Epithelial cell of proximal tubule (primary cell): ENCODE measurements around the gene SLC36A3. TPM values are rescaled to one million over a fixed set of nuclear protein-coding genes. Genes with fewer than 3 reads are reported as not detected.

Experiments used
- DNase-seq: peaks from one replicate; pipeline ENCODE4 v3.0.0-alpha.2; 2011; ENCODE audit warnings: low read depth
- H3K4me3 ChIP-seq: 2 replicates; pipeline ENCODE4 v1.5.1; 2011; ENCODE audit warnings: low read depth, mild to moderate bottlenecking, low read length
- total RNA-seq: library from RNA; depleted of rRNA; stranded (reverse); fragments of >200 nt; gene quantifications from 2 replicates; pipeline ENCODE4 v1.2.3, GENCODE V29; 2015
- TF ChIP-seq, protein P1 (sequence below): conservative IDR thresholded peaks from 2 replicates; pipeline ENCODE4 v1.5.1; 2012; ENCODE audit warnings: low read depth, mild to moderate bottlenecking, low read length

The SLC36A3 gene
- total RNA-seq, 1 donor from 2014 or later, result not detected

DNA sequence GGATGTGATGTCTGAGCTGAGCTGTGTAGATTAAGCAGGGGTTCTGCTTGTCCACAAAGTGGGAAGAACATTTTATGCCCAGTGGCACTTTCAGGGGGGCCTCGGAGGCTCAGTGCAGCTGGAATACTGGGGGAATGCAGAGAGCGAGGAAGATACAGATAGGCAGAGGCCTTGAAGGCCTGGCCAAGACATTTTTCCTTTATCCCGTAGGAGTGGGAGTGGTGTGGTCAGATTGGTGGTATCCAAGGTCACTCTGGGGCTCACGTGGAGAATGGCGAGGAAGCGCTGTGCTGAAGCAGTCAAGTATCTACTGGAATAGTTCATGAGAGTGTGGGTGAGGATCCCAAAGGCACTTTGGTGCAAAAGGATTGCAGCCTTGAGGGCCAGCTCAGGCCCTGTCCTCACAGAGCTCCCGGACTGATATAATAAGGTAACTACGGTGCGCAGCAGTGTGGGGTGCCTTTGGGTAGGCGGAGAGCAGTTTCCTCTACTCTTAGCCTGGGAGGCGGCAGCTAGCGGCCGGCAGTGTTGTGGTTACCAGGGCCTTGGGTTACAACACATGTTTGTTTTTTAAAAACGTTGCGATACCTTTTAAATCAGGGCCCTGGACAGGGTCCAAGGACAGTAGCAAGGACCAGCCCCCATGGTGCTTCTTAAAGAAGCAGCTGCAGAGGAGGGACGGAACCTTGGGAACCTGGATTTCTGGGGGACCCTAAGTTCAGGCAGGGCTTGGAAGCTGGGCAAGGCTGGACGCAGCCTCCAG lies 68.9 kb downstream of the SLC36A3 start:
- no peak for DNase-seq

DNA sequence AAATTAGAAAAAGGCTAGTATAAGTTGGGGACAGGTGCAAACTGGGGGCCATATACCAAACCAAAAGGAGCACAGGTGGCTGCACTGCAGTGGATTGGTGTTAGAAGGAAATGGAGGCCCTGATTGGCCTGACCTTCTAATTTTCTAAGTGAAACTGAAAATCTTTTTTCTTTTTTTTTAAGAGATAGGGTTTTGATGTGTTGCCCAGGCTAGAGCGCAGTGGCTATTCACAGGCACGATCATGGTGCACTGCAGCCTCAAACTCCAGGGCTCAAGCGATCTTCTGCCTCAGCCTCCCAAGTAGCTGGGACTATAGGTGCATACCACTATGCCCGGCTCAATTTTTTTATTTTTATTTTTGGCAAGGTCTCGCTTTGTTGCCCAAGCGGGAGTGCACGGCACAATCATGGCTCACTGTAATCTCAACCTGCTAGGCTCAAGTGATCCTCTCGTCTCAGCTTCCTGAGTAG lies 69.9 kb downstream of the SLC36A3 start:
- H3K4me3 ChIP-seq, result no peak overlapping the region
- TF ChIP-seq, protein P1, sequence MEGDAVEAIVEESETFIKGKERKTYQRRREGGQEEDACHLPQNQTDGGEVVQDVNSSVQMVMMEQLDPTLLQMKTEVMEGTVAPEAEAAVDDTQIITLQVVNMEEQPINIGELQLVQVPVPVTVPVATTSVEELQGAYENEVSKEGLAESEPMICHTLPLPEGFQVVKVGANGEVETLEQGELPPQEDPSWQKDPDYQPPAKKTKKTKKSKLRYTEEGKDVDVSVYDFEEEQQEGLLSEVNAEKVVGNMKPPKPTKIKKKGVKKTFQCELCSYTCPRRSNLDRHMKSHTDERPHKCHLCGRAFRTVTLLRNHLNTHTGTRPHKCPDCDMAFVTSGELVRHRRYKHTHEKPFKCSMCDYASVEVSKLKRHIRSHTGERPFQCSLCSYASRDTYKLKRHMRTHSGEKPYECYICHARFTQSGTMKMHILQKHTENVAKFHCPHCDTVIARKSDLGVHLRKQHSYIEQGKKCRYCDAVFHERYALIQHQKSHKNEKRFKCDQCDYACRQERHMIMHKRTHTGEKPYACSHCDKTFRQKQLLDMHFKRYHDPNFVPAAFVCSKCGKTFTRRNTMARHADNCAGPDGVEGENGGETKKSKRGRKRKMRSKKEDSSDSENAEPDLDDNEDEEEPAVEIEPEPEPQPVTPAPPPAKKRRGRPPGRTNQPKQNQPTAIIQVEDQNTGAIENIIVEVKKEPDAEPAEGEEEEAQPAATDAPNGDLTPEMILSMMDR, result no peak
- DNase-seq, result no peak

More for the DNA sequence above, 68.9 kb downstream of the SLC36A3 start:
- TF ChIP-seq, protein P1, result no peak
- H3K4me3 ChIP-seq, result no peak overlapping the region

DNA sequence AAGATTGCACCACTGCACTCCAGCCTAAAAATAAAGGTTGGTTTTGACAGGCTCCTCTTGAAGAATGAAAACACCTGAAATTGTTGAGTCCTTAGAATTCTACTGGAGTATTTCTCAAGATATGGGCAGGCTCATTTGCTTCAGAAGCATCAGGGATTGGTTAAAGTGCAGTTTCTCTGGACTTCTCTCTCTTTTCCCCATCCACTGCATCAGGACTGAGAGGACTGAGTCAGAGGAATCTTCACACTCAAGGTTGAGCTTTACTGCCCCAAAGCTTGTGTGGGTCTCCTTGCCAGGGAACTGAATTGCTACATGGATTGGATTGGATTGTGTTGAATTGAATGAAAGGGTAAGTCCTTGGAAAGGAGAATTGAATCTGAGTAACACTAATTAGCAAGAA lies 72.2 kb downstream of the SLC36A3 start:
- no peak for DNase-seq
- TF ChIP-seq, protein P1, result no peak
- no peak overlapping the region for H3K4me3 ChIP-seq

DNA sequence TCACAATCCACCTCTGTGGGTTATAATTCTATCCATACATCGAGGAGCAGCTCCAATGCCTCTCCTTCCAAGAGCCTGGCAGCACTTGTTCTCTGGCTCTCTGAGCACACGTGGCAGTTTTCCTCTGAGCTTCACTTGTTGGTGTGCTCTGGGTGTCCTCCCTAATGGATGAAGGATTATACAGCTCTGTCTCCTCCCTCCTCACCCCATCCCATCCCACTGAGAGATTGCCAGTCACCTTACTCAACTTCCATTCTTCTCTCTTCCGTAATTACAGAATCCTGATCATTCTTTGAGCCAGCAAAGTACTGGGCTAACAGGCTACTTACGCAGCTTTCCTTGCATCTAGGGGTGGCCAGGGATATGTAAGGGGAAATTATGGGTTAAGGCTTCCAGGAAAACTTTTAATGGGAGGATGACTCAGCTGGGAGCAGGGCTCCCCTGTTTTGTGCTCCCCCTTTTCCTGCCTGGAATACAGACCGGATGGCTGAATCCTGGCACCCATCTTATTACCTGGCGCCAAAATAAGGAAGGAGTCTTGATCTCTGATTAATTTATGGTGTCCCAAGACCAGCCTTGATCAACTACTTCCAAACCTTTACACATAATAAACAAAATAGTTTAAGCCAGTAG lies 73.4 kb downstream of the SLC36A3 start:
- no peak overlapping the region for H3K4me3 ChIP-seq
- TF ChIP-seq, protein P1, result no peak
- DNase-seq, result no peak

DNA sequence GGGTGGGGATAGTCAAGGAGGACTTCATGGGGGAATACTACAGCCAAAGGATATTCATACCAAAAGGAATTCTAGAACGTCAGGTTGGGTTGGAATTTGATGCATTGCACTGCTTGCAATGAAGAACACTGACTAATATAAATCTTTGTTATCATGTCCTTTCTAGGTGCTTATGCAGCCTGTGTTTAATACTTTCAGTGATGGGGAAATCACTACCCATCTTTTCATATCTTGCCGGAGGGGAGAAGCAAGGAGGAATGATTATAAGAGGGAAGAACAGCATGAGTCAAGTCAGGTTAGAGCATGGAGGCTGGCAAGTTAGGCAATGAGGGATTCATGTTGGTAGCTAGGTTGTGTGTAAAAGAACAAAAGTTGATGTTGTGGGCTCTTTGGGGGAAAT lies 74.6 kb downstream of the SLC36A3 start:
- no peak for DNase-seq
- TF ChIP-seq, protein P1, result no peak
- no peak overlapping the region for H3K4me3 ChIP-seq

DNA sequence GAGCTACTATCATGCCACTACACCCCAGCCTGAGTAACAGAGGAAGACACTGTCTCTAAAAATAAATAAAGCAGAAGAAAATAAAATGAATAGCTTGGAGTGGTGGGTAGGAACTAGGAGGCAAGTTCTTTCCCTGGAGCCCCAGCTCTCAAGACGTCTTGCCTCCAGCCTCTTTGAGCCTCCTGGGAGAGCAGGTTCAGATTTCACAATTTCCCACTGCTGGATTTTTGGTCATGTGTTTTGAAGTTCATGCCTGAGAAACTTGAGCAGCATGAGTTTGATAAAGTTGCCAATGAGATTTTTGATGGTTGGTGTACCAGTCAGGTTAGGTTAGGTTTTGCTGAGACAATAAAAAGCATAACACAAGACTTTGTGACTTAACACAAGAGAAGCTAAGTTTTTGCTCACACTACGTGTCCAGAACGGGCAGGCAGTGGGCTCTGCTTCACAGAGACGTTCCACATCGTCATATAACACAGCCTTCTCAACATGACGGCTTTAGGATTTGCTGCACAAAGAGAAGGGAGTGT lies 75.6 kb downstream of the SLC36A3 start:
- H3K4me3 ChIP-seq, result no peak overlapping the region
- TF ChIP-seq, protein P1, result no peak
- DNase-seq, result no peak

Other genes with a start within 250 kb of the SLC36A3 start
- gene TNIP1, start 222.7 kb downstream of the SLC36A3 start, total RNA-seq, result 241 and 255 TPM in 2 replicates
- gene ANXA6, start 146.0 kb downstream of the SLC36A3 start, total RNA-seq, result 83.6 and 135 TPM in 2 replicates
- gene CCDC69, start 79.7 kb downstream of the SLC36A3 start, total RNA-seq, result 3.0 and 3.4 TPM in 2 replicates
- 16.1 and 18.0 TPM in 2 replicates for gene GM2A, start 50.6 kb downstream of the SLC36A3 start, total RNA-seq
- gene SLC36A2, start 43.8 kb upstream of the SLC36A3 start, total RNA-seq, result not detected in 2 replicates
- gene SLC36A1, start 143.8 kb upstream of the SLC36A3 start, total RNA-seq, result 2.4 and 4.6 TPM in 2 replicates